Heart left ventricle (tissue), 13 donors: ENCODE data around the gene WWOX.

Experiments
- CTCF ChIP-seq, 12 donors: fragments of 200-600 bp; sonication (generic) in 4 of 12; IDR thresholded peaks; one replicate each; pipeline versions ENCODE4 v1.5.0 to v1.8.0; 2018 to 2022; ENCODE audit warnings: antibody characterized with exemption in 12 of 12, mild to moderate bottlenecking in 5 of 12
- POLR2A ChIP-seq, 2 donors: fragments of 450-650 bp; IDR thresholded peaks; one replicate each; pipeline ENCODE4 v1.6.1; 2017; ENCODE audit warnings: antibody characterized with exemption in 2 of 2, mild to moderate bottlenecking in 2 of 2, moderate library complexity in 2 of 2
- donor health status: ischemic (EF 13 %, LVEDD 7.1; RV severe dilation, severe dysfunction).
- donor health status: DM: no; HTN: yes; CAD: no.
- donor health status: DM: no; HTN: no; CAD: no.
- donor health status: ischemic (EF 25% LVEDD 6.9; RV normal size, moderate dysfunction).
- donor health status: ischemic (EF 25% LVEDD 5.7; RV mildly dilated, moderate dysfunction).
- donor health status: ischemic (EF 35%, LVEDD 5.7; RV mildly dilated, moderate dysfunction).
- donor health status: nonischemic (EF 11% LVEDD 7.7; RV severe dilation, severe dysfunction).
- donor health status: DM: yes; HTN: yes; CAD: no.
- donor health status: PGD.
- donor health status: ischemic (EF 29% LVEDD 5.4; RV normal size, mild dysfunction).
- donor health status: nonischemic (EF 23%, LVEDD 6.1; RV moderate dilation, normal function).

DNA sequence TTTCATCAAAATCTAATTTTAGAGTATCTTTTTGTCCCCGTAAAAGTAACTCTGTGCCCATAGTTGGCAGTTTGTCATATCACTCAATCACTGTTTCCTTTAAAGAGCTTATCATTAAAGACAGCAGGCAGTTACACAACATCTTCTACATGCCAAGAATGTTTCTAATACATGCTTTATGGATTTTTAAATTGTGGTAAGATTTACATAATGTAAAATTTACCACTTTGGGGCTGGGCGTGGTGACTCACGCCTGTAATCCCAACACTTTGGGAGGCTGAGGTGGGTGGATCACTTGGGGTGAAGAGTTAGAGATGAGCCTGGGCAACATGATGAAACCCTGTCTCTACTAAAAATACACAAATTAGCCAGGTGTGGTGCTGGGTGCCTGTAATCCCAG, 687.2 kb downstream of the WWOX start:
- TF ChIP-seq POLR2A (IDR thresholded peaks at IDR 0.05) (no peak), CTCF (IDR thresholded peaks at IDR 0.05) (no peak)
